H9 (cell line): ENCODE results near the gene ELP1. TPM values are rescaled to one million over a fixed set of nuclear protein-coding genes. Genes with fewer than 3 reads are reported as not detected.

ENCODE experiments used
- DNase-seq: peaks from one replicate; pipeline ENCODE4 v3.0.0-alpha.2; 2017
- H2AFZ ChIP-seq: one replicate; pipeline ENCODE4 v1.6.1; 2013; ENCODE audit warnings: mild to moderate bottlenecking, low read length, control low read depth, moderate library complexity
- H2AK5ac ChIP-seq: 2 replicates; pipeline ENCODE4 v1.6.1; 2013; ENCODE audit warnings: low read length, control low read depth, mixed read lengths; ENCODE audit not compliant: insufficient read length
- H2BK120ac ChIP-seq: one replicate; pipeline ENCODE4 v1.6.1; 2013; ENCODE audit warnings: low read depth, mild to moderate bottlenecking, low read length, control low read depth, inconsistent platforms; ENCODE audit not compliant: poor library complexity, severe bottlenecking
- H2BK12ac ChIP-seq: 2 replicates; pipeline ENCODE4 v1.6.1; 2013; ENCODE audit warnings: low read length, control low read depth, mixed read lengths, low read depth; ENCODE audit not compliant: insufficient read length
- H2BK15ac ChIP-seq: 2 replicates; pipeline ENCODE4 v1.6.1; 2013; ENCODE audit warnings: low read depth, low read length, control low read depth
- H2BK20ac ChIP-seq: one replicate; pipeline ENCODE4 v1.6.1; 2013; ENCODE audit warnings: low read depth, mild to moderate bottlenecking, low read length, control low read depth, inconsistent platforms; ENCODE audit not compliant: poor library complexity, severe bottlenecking
- H2BK5ac ChIP-seq: 2 replicates; pipeline ENCODE4 v1.6.1; 2013; ENCODE audit warnings: low read length, control low read depth, mixed read lengths; ENCODE audit not compliant: insufficient read length
- H3K14ac ChIP-seq: 2 replicates; pipeline ENCODE4 v1.6.1; 2013; ENCODE audit warnings: low read length, control low read depth; ENCODE audit not compliant: insufficient read depth
- H3K18ac ChIP-seq: 2 replicates; pipeline ENCODE4 v1.6.1; 2013; ENCODE audit warnings: low read depth, mild to moderate bottlenecking, mixed read lengths, low read length, control low read depth; ENCODE audit not compliant: insufficient read length
- H3K23ac ChIP-seq: 2 replicates; pipeline ENCODE4 v1.6.1; 2013; ENCODE audit warnings: low read length, control low read depth, mixed read lengths, low read depth; ENCODE audit not compliant: insufficient read length
- H3K23me2 ChIP-seq: 2 replicates; pipeline ENCODE4 v1.6.1; 2013; ENCODE audit warnings: low read depth, mild to moderate bottlenecking, mixed read lengths, low read length, control low read depth; ENCODE audit not compliant: insufficient read length, poor library complexity, severe bottlenecking
- H3K27ac ChIP-seq: 2 replicates; pipeline ENCODE4 v1.5.1; 2013; ENCODE audit warnings: low read length, control low read depth, mixed read lengths, low read depth; ENCODE audit not compliant: insufficient read length
- H3K27me3 ChIP-seq: 2 replicates; pipeline ENCODE4 v1.6.1; 2013; ENCODE audit warnings: low read length, control low read depth, inconsistent platforms; ENCODE audit not compliant: insufficient read depth
- H3K4ac ChIP-seq: 2 replicates; pipeline ENCODE4 v1.6.1; 2013; ENCODE audit warnings: low read depth, mild to moderate bottlenecking, control low read depth, inconsistent platforms, low read length, moderate library complexity
- H3K4me1 ChIP-seq: 2 replicates; pipeline ENCODE4 v1.6.1; 2013; ENCODE audit warnings: low read length, control low read depth, inconsistent platforms; ENCODE audit not compliant: insufficient read depth
- H3K4me2 ChIP-seq: 2 replicates; pipeline ENCODE4 v1.6.1; 2013; ENCODE audit warnings: low read length, control low read depth, mixed read lengths; ENCODE audit not compliant: insufficient read length, insufficient read depth
- H3K56ac ChIP-seq: 2 replicates; pipeline ENCODE4 v1.6.1; 2013; ENCODE audit warnings: low read depth, mild to moderate bottlenecking, mixed read lengths, low read length, control low read depth; ENCODE audit not compliant: insufficient read length
- H3K79me1 ChIP-seq: 2 replicates; pipeline ENCODE4 v1.6.1; 2013; ENCODE audit warnings: low read depth, mild to moderate bottlenecking, moderate library complexity, low read length, control low read depth, inconsistent platforms; ENCODE audit not compliant: insufficient read depth, poor library complexity, severe bottlenecking
- H3K79me2 ChIP-seq: 2 replicates; pipeline ENCODE4 v1.6.1; 2013; ENCODE audit warnings: low read length, control low read depth, inconsistent platforms; ENCODE audit not compliant: insufficient read depth
- H3K9ac ChIP-seq: 2 replicates; pipeline ENCODE4 v1.6.1; 2013; ENCODE audit warnings: low read length, control low read depth, mixed read lengths; ENCODE audit not compliant: insufficient read length; ENCODE audit errors: extremely low read depth
- H3K9me3 ChIP-seq: one replicate; pipeline ENCODE4 v1.6.1; 2013; ENCODE audit warnings: low read depth, low read length, inconsistent platforms; ENCODE audit not compliant: control insufficient read depth
- H3T11ph ChIP-seq: one replicate; pipeline ENCODE4 v1.6.1; 2013; ENCODE audit warnings: mild to moderate bottlenecking, low read length, control low read depth, inconsistent platforms
- H4K20me1 ChIP-seq: one replicate; pipeline ENCODE4 v1.6.1; 2013; ENCODE audit not compliant: control insufficient read depth, insufficient read length, insufficient read depth
- H4K5ac ChIP-seq: 2 replicates; pipeline ENCODE4 v1.6.1; 2013; ENCODE audit warnings: low read depth, mild to moderate bottlenecking, mixed read lengths, low read length, control low read depth; ENCODE audit not compliant: insufficient read length
- H4K8ac ChIP-seq: replicated peaks from 2 replicates; pipeline ENCODE4 v1.6.1; 2013; ENCODE audit warnings: low read length, control low read depth, mixed read lengths, low read depth; ENCODE audit not compliant: insufficient read length
- H4K91ac ChIP-seq: 2 replicates; pipeline ENCODE4 v1.6.1; 2013; ENCODE audit warnings: low read depth, mild to moderate bottlenecking, moderate library complexity, mixed read lengths, low read length, control low read depth; ENCODE audit not compliant: insufficient read length
- H3K27ac Mint-ChIP-seq, 3 experiments: 2 replicates in 2 of 3; 3 replicates in 1 of 3; pipeline ENCODE4 v1.8.0; 2020 to 2021; ENCODE audit warnings: mixed read lengths in 3 of 3, mild to moderate bottlenecking in 1 of 3, moderate library complexity in 1 of 3
- H3K27me3 Mint-ChIP-seq: 2 replicates; pipeline ENCODE4 v1.8.0; 2021; ENCODE audit warnings: low read depth, mild to moderate bottlenecking, moderate library complexity, mixed read lengths
- H3K36me3 Mint-ChIP-seq, 3 experiments: 2 replicates in 2 of 3; 3 replicates in 1 of 3; pipeline ENCODE4 v1.8.0; 2020 to 2021; ENCODE audit warnings: low read depth in 3 of 3, mixed read lengths in 3 of 3; ENCODE audit not compliant: insufficient read depth in 1 of 3
- H3K4me1 Mint-ChIP-seq, 2 experiments: 2 replicates each; pipeline ENCODE4 v1.8.0; 2020; ENCODE audit warnings: mixed read lengths in 2 of 2
- H3K4me3 Mint-ChIP-seq, 2 experiments: 2 replicates in 1 of 2; 3 replicates in 1 of 2; pipeline ENCODE4 v1.8.0; 2020 to 2021; ENCODE audit warnings: mild to moderate bottlenecking in 2 of 2, mixed read lengths in 2 of 2, moderate library complexity in 1 of 2
- H3K9me3 Mint-ChIP-seq, 2 experiments: 2 replicates in 1 of 2; 3 replicates in 1 of 2; pipeline ENCODE4 v1.8.0; 2020; ENCODE audit warnings: mild to moderate bottlenecking in 2 of 2, mixed read lengths in 2 of 2, moderate library complexity in 1 of 2
- WGBS: extraction: QIAGEN DNeasy Blood & Tissue Kit; methylation state at CpG from one replicate; pipeline ENCODE4 v1.1.7; 2013; ENCODE audit warnings: missing lambda C conversion rate, low lambda C conversion rate, mixed read lengths; ENCODE audit not compliant: insufficient read length; ENCODE audit errors: extremely low coverage; 5-methylcytosine and 5-hydroxymethylcytosine counted together
- total RNA-seq: library from RNA; stranded (reverse); gene quantifications from 2 replicates; pipeline ENCODE4 v1.2.1, GENCODE V29; 2021
- TF ChIP-seq, protein P1 (sequence below): fragments of 200-600 bp; sonication (generic); conservative IDR thresholded peaks from 3 replicates; pipeline ENCODE4 v1.8.0; 2021; ENCODE audit warnings: antibody characterized with exemption, mild to moderate bottlenecking

Gene ELP1
- total RNA-seq, 1 experiment from 2014 or later: 38.7 TPM

DNA sequence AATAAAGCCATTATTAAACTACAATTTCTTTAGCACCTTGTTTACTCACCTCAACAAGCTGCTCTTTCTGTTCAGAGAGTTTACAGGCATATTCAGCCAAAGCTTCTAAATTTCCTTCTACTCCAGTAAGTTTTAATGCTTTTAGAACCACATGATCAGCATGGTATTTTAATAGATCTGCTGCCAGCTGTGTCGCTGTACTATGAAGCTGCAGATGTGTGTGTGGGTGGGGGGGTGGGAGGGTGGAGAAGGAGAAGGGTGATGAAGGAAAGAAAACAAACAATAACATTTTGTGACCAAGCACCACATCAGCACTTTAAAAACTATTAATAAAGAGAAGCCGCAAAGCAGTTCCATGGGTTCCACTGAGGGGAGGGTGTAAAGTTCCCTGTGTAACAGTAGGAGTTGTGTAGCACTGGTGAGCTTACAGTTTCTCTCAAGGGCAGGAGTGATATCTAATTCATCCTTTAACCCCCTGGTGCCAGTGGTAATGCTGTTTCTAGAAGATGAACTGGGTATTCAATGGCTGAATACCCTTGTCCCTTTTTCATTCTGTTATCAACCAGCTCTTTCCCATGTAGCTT is 38.8 kb upstream of the ELP1 start:
- Mint-ChIP-seq H3K36me3 (peaks cover 18 to 32% (median 21%) of the 10 kb centered on the region in 3 experiments; a peak in 6 of 7 replicates), H3K4me3 (no peak overlapping the region), H3K4me1 (no peaks in the 10 kb centered on the region), H3K27ac (no peak overlapping the region), H3K9me3 (no peaks in the 10 kb centered on the region), H3K27me3 (no peaks in the 10 kb centered on the region)
- no peaks in the 10 kb centered on the region for H3K27me3 ChIP-seq
- H3K27ac ChIP-seq: no peak overlapping the region
- no peak overlapping the region for H3K9ac ChIP-seq
- H4K8ac ChIP-seq: no peak overlapping the region
- H3K79me2 ChIP-seq: no peaks in the 10 kb centered on the region
- H4K91ac ChIP-seq: no peak overlapping the region
- no peaks in the 10 kb centered on the region for H3K9me3 ChIP-seq
- no peak overlapping the region for H2BK120ac ChIP-seq
- H2BK20ac ChIP-seq: no peak overlapping the region
- H2BK15ac ChIP-seq: no peak overlapping the region
- H2BK12ac ChIP-seq: no peak overlapping the region
- no peak overlapping the region for H2AK5ac ChIP-seq
- TF ChIP-seq, protein P1, sequence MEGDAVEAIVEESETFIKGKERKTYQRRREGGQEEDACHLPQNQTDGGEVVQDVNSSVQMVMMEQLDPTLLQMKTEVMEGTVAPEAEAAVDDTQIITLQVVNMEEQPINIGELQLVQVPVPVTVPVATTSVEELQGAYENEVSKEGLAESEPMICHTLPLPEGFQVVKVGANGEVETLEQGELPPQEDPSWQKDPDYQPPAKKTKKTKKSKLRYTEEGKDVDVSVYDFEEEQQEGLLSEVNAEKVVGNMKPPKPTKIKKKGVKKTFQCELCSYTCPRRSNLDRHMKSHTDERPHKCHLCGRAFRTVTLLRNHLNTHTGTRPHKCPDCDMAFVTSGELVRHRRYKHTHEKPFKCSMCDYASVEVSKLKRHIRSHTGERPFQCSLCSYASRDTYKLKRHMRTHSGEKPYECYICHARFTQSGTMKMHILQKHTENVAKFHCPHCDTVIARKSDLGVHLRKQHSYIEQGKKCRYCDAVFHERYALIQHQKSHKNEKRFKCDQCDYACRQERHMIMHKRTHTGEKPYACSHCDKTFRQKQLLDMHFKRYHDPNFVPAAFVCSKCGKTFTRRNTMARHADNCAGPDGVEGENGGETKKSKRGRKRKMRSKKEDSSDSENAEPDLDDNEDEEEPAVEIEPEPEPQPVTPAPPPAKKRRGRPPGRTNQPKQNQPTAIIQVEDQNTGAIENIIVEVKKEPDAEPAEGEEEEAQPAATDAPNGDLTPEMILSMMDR: no peak
- no peak overlapping the region for H3T11ph ChIP-seq
- H3K4ac ChIP-seq: no peak overlapping the region
- no peak overlapping the region for H2BK5ac ChIP-seq
- no peak overlapping the region for H3K18ac ChIP-seq
- no peak overlapping the region for H4K5ac ChIP-seq
- no peak overlapping the region for H3K56ac ChIP-seq
- H3K14ac ChIP-seq: no peak overlapping the region
- no CpG with 5 or more reads among the region's 2 CpGs for WGBS
- no peak overlapping the region for H3K4me2 ChIP-seq
- H3K23me2 ChIP-seq: no peaks in the 10 kb centered on the region
- no peaks in the 10 kb centered on the region for H3K79me1 ChIP-seq
- H3K23ac ChIP-seq: no peak overlapping the region
- no peak overlapping the region for H2AFZ ChIP-seq
- H4K20me1 ChIP-seq: no peaks in the 10 kb centered on the region
- H3K4me1 ChIP-seq: no peaks in the 10 kb centered on the region
- no peak for DNase-seq
